Occipital lobe (tissue), 2 donors: ENCODE results near the gene CDCA5. TPM values are rescaled to one million over a fixed set of nuclear protein-coding genes. Genes with fewer than 3 reads are reported as not detected.
A peak's percentile ranks its signal among the peaks of the same experiment; 100 is the strongest.

Experiments
- DNase-seq: peaks from one replicate; lab custom pipeline; 2025; lab: John Stamatoyannopoulos, UW
- total RNA-seq: library from RNA; depleted of rRNA; stranded (reverse); fragments of >200 nt; gene quantifications from one replicate; pipeline ENCODE4 v1.2.3, GENCODE V29; 2014

The CDCA5 gene, protein sequence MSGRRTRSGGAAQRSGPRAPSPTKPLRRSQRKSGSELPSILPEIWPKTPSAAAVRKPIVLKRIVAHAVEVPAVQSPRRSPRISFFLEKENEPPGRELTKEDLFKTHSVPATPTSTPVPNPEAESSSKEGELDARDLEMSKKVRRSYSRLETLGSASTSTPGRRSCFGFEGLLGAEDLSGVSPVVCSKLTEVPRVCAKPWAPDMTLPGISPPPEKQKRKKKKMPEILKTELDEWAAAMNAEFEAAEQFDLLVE
- 2.0 TPM for total RNA-seq

DNA sequence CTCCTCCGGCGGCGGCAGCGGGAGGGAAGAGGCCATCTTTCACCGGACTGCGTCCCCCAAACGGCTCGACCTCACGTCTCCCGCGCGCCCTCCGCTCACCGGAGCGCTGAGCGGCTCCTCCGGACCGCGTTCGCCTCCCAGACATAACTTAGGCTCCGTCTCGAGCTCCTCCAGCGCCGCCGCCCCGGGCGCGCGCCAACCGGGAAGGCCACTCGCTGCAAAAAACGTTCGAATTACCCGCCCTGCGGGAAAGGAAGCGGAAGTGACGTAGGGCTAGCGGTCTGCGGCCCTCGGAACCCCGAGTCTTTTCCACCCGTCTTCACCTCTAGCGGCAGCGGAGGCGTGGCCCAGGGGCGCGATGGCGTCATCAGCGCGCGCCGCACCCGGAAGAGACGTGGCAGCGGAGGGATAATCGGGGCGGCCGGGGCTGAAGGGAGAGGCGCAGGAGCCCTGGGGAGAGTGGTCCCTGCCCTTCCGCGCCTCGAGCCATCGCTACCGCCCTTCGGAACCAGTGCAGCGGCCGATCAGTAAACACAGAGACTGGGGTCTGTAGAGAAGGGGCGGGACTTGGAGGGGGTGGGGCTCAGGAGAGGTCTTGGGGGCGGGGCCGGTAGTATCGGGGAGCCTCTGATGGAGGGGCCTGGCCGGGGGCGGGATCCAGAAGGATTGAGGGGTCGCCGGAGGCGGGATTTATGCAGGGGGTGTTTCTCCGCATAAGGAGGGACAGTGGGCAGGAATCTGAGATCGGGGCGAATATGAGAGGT, at the start of gene CDCA5, which contains the start of gene ZFPL1:
CDCA5 (minus strand) TSS at position 207 of the 764 bp plus-strand sequence; CDS start at position 145, 62 bp downstream.
ZFPL1 (plus strand) TSS at position 389 of the 764 bp plus-strand sequence. CDS start 477 bp downstream, outside the sequence.
- peak; percentile 91 for DNase-seq

DNA sequence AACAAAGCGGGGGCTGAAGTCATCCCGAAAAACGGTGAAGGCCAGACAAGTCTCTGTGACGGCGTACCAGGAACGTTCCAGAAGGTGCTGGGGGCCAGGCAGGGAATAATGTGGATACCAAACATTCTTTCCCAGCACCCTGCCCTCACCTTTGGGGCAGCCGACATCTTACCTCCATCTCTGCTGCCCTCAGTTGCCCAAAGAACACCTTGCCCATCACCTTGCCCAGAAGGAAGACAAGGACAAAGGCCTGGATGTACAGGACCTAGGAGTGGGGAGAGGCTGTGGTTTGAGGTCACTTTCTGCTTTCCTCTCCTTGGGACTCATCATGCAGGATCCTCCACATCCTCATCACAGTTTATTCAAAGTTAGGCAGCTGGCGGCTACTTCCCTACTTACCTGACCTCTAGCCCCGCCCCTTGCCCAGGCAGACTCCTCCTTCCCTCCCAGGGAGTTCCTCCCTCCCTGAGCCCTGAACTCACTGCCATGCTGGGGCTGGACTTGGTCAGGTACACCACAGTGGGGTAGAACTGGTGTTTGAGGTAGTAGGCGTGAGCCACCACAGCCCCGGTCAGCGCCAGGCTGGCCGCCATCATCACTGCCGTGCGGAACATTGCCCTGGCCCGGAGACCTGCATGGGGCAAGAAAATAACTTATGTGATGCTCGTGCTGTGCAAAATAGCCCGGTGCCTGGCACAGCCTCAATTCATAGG, 49.3 kb upstream of the CDCA5 start:
- no peak for DNase-seq

DNA sequence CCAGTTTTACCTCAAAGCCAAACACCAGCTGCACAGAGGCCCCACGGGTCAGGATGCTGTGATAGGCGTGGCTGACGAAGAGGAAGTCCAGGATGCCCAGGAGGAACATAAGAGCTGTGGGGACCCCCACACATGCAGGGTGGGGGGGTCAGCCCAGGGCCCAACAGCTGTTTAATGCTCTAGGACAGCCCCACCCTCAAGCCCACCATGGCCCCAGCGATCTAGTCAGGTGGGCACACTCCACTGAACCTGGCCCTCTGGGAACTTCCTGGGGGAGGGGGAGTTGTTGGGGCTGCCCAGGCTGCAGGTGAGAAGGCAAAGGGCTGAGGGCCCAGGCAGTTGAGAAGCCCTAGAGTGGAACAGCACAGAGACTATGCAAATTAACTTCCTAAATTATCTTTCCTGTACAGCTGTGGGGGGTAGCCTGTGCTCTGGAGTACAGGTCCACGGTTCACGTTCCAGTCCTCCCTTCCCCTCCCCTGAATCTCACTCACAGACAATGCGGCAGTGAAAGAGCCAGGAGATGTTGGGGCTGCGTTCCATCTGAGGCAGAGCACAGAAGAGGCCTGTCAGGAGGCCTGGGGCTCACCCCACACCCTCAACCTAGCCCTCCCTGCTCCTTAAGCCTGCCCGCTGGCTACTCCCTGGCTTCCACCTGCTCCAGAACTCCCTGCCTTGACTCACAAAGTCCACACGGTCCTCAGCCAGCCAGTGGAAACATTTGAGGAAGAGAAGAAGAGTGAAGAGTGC, 48.6 kb upstream of the CDCA5 start:
- no peak for DNase-seq

DNA sequence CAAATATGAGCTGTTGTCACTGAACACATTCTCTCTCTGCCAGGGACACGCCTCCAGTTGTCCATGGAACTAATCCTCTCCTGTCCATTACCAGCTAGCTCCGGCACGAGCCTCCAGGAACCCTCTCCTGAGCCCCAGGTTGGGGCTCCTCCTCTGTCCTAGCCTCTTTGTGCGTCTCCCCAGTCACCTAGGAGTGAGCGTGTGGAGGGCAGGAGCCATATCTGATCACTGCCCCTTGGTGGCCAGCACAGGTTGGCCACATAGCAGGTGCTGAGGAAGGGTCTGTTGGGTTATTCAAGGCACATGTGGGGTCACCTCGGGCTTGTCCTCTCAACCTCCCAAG, 48.0 kb upstream of the CDCA5 start:
- no peak for DNase-seq

DNA sequence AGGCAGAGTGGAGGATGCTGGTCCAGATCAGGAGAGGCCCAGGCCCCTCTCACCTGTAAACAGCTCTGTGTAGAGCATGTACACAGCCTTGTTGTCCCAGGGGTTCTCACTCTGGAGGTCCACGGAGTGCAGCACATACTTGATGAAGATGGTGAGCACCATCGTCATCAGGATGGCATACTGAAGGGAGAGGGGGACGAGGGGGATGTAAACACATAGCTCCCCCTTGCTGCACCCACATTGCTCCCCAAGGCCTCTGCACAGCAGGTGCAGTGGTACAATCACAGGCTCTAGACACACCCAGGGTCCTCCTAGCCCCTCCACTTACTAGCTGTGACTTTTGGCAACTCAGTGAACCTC, 47.6 kb upstream of the CDCA5 start:
- DNase-seq: no peak

DNA sequence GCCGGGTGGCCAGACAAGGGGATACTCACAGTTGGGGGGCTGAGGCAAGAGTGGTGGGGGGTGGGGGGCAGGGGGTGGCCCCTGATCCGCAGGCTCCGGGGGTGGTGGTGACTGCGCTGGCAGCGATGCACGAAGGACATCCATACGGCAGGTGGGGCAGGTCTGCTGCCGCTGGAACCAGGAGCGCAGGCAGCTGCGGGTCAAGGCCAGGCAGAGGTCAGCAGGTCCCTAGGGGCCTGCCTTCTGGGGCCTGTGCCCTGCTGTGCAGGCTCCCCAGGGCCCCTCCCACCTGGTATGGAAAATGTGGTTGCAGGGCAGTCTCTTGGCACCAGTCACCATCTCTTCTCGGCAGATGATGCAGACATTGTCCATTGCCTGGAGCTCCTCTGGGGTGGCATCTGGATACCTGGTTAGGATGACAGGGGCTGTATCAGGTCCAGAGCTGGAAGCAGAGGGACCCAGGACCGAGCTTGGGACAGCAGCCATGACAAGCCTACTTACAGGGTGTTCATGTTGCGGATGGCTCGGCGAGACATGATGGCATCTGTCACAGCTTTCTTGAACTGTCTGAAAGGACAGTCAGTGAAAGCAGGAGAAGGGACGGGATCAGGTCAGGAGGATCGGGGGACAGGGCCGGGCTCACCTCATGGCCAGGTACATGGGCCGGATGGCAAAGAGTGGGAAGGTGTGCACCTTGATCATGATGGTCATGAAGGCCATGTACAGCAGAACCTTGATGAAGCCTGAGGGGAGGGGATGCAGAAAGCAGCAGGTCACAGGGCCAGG, 47.0 kb upstream of the CDCA5 start:
- DNase-seq: no peak

DNA sequence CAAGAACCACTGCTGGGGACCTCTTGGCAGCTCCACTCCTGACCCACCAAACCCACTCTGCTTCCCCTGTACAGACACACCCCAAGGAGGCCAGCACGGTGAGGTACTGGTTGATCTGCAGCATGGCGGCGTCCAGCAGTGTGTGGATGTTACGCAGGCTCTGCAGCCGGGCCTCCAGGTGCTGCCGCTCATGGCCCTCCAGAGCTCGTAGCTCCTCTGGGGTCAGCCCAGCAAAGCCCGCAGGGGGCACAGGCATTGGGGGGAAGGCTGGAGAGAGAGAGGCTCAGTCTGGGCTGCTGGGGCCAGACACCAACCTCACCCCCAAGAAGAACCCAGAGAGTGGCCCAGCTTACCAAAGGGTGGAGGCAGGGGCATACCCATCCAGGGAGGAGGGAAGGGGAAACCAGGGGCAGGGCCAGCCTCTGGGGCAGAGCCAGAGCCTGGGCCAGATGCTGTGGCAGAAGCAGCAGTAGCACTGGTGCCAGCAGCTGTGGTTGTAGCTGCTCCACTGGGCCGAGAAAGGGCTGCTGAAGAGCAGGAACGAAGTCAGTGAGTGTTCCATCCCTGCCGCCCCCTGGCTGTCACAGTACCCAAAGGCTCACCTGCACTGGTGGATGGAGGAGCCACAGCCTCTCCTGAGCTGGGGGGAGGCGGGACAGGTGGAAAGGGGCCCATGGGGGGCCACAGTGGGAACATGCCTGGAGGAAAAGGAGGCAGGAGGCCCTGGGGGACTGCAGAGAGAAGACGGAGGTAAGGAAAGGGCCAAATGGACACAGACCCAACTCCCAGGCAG, 46.0 kb upstream of the CDCA5 start:
- DNase-seq: no peak

DNA sequence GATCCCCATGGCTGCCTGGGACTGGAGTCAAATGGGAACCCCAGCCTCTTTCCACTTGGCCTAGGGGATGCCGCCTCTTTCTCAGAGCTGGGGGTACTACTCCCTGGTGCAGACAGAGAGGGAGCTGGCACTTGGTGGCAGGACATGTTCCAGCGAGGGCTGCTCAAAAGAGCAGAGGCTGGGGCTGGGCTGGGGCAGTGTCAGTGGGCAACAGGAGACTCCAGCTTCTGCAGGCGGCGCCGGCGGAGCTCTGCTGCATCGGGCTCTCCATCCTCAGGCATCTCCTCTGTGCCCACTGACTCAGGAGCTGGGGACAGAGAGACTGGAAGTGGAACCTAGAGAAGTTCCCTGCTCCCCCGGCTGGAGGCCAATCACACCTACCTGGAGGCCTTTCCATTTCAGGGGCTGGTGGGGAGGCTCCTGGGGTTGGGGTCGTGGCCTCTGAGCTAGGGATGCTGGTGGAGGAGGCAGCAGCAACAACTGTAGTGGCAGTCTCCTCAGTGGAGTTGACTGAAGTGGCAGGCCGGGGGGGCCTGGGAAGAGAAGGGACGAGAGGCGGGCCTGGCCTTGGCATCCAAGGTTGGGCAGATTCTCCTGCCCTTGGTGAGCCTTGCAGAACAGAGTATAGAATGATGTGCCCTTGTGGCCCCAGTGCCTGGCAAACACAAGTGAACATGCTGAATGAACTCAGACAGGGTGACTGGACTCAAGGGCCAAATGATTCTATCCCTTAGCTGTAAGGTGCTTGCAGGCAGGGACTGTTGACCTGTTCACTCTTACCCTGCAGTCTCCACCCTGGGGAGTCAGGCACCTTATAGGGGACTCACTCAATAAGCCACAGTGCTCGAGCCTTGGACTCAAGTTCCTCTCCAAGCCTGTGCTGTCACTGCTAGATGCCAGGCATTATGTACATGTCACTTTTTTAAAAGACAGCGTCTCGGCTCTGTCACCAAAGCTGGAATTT, 44.6 kb upstream of the CDCA5 start:
- DNase-seq: no peak

DNA sequence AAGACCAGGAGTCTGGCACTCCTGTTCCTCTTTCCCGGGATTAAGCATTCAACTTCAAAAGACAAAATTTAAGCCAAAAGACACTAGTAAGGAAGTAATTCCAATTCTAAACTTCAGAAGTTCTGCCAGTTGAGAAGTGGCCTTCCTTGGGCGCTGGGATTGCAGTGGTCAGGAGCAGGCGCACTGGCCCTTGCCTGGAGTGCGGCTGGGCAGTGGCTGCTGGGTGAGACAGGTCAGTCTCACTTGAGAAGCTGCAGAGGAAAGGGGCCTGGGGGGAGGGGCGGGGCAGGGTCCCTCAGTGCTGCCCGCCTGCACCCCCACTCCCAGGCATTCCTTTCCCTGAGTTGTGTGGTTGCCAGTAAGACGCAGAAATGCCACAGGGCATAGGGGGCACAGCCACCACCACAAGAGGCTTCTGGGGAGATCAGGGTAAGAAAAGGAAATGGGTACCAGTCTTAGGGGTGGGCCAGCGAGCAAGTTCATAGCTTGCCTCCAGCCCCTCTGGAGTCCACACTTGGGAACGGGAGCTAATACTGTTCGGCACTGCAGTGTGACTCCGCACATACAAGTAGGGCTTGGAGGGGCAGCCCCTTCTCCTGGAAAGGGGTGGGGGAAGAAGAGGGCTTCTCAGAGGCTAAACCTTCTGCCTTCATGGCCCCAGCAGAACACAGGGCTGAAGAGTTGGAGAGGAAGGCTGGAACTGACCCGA, 43.8 kb upstream of the CDCA5 start:
- DNase-seq: no peak

DNA sequence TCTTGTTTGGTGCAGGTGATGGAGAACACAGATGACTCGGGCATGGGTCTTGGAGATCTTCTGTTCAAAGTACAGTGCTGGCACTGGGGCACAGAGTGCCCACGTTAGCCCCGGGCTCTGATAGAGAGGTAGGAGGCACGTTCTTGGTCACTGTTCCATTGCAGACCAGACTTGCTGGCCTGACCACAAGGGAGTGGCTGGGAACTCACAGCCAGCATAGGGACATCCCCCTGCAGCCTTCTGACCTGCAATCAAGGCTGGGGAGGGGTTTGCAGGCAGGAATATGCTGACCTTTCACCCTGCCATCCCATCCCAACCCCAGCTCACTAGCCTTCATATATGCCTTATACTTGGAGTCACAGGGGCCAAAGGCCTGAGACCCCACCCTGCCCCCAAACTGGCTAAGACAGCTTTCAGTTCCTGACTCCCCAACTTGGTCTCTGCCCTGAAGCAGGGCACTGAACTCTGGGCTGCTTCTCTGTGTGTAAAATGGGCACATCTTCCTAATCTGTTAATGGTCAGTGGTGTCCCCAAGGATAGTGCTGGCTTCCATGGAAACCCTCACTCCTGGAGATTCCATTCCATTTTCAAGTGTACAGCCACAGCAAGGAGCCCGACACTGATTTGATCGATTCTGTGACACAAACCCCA, 42.9 kb upstream of the CDCA5 start:
- no peak for DNase-seq

DNA sequence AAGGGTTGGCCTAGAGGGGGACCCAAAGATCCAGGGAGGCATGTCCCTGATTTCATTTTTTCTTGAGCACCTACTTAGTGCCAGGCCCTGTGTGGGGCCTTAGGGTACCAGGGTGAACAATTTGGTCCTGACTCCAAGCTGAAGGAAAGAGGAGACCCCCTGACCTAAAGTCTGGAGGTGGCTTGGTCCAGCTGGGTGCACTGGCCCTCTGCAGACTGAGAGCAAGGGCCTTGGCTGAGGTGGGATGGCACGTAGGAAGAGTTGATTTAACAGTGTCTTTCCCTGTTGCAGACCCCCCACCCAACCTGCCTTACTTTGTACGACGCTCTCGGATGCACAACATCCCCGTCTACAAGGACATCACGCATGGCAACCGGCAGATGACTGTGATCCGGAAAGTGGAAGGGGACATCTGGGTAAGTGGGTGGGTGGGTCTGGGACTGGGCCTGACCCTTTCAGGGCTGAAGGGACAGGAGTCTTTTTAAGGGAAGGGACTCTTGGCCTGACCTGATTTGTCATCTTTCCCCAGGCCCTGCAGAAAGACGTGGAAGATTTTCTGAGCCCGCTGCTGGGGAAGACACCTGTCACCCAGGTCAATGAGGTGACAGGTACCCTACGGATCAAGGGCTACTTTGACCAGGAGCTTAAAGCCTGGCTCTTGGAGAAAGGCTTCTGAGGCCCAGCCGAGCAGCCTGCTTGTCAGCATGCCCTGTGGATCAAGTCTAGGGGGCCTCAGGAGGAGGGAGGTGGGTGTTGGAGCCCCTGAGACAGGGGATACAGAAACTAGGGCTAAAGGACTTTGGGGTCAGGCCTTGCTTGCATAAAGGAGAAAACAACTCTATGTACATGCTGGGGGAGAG, 41.6 kb upstream of the CDCA5 start:
- no peak for DNase-seq

DNA sequence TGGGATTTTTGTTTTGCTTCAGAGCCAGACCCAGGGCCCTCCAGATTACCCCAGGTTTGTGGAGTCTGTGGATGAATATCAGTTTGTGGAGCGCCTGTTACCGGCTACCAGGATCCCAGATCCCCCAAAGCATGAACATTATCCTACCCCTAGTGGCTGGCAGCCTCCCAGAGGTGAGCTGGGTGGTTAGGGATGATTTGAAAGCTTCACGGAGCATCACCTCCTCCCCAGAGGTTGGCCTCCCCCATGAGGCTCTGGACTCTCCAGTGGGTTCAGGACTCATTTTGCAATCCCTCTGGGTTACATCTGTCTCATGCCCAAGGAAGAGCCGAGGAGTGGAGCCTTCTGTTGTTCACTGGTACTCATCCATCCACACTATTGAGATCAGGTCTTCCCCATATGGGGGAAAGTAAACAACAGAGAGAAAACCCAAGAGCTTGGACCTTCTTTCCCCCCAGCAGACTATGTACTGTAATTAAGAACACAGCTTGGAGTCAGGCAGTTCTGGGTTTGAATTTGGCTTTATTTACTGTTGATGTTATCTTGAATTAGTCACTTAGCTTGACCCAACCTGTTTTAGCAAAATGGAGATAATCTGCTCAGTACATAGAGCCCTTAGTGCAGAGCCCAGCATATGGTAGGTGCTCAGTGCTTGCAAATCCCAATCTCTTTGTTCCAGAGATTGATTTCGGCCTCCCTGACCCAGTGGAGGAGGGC, 40.8 kb upstream of the CDCA5 start:
- no peak for DNase-seq

DNA sequence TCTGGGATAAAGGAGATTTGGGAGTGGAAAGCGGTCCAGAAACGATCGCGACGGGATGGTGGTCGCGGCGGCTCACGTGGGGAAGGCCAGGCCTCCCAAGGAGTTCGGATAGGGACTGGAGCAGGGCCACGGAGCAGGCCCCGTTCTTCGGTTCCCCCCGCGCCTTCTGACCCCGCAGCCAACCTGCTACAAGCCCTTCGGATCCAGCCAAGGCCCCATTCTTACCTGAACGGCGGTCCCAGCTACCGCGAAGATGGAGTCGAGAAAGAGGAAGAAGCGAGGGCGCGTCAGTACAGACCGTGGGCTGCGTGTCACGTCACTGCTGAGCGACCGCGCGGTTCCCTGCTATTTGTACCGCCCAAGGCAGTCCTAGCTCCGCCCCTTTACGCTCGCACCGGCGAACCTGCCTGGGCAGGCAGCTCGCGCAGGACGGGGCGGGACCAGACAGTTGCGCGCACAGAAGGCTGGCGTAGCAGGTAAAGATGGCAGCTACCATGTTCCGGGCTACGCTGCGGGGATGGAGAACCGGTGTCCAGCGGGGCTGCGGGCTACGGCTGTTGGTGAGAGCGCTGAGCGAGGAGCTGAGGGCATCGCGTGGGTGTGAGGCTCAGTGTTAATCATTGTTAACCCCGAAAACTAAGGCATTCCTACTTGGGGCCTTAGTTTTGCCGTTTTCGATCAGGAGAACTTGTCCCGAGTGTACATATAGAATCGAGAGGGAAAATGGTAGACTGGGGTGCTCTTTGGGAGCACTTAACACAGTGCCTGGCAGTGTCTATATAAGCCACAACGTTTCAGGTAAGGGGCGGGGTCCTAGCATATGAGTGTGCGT, 38.2 kb upstream of the CDCA5 start, which contains the start of the genes FAU and MRPL49:
FAU (minus strand) TSS at position 270 of the 832 bp plus-strand sequence. CDS start 321 bp downstream, outside the sequence.
MRPL49 (plus strand) TSS at position 457 of the 832 bp plus-strand sequence; CDS start at position 483, 26 bp downstream.
- DNase-seq: peak; percentile 96

DNA sequence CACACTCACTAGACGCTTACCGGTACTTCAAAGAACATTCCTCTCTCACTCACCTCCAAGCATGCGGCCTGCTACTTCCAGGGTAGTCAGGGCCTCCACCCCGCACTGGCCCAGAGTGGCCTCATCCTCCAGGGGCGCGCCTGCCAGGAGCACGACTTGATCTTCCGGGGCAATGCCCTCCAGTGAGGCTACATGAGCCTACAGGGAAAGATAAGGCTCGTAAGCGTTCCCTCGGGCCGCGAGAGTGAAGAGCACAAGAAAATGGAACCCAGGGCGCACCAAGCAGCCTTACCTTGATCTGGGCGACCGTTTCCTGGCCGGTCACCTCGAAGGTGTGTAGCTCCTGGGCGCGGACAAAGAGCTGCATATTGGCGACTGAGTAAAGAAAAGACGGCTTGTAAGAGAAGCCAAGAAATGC, 37.6 kb upstream of the CDCA5 start:
- no peak for DNase-seq

DNA sequence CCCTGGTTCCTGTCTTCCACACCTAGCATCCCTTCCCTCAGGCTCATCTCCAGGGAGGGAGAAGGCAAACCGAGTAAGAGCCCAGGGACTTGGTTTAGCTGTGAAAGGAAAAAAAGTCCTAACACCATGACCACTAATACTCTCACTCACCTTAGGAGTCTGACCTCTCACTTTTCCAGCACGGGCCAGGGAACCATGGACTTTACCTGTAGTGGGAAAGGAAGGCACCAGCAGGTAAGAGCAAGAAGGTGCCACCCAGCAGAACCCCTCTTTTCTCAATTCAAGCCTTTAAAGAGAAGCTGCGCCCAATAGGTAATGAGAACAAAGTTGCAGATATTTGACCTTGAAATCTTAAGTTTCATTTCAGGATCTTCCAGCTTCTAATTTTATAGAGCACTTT, 37.0 kb upstream of the CDCA5 start:
- DNase-seq: no peak
